ENCODE results near the gene CD2AP.

- TF ChIP-seq POLR2AphosphoS5 (IDR thresholded peaks at IDR 0.05; ENCODE audit: insufficient read depth in 1 of 2, low read depth in 1 of 2), result peak in 1 of 2 donors; percentile 44
- TF ChIP-seq POLR2A (IDR thresholded peaks at IDR 0.05), result no peak
- TF ChIP-seq CTCF (IDR thresholded peaks at IDR 0.05), result no peak
These were observed 118.2 kb downstream of the CD2AP start for GRCh38 chr6:47595785-47596184.

All from vagina (tissue), 2 donors.